AML-193 (cell line): Measurements from ENCODE around the gene B4GALNT3.

Experiments used
- DNase-seq, 2 experiments: peaks; one replicate each; lab custom pipeline; 2025; lab: John Stamatoyannopoulos, UW

The B4GALNT3 gene

GRCh38 chr12:593396-594270 lies 133.9 kb downstream of the B4GALNT3 start:
- peak in 1 of 2 experiments; percentile 8 for DNase-seq

- DNase-seq, result no peak
Measured at GRCh38 chr12:597926-598568, 138.3 kb downstream of the B4GALNT3 start.

DNA sequence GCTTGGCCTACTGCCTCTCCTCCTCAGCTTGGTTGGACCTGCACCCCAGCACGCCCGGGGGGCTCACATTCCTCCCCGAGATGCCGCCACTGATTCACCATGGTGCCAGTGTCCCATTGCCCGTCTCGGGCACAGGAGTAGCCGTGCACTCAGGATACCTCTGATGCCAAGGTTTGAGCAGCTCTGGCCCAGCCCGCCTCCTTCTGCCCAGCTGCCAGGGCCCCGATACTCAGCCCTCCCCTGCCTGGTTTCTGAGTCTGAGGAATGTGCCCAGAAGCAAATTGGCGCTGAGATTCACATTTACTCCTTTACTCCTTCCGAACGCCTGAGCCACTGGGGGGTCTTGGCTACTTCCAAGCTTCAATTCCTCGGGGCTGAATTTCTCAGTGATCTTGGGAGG lies 140.0 kb downstream of the B4GALNT3 start:
- no peak for DNase-seq

DNA sequence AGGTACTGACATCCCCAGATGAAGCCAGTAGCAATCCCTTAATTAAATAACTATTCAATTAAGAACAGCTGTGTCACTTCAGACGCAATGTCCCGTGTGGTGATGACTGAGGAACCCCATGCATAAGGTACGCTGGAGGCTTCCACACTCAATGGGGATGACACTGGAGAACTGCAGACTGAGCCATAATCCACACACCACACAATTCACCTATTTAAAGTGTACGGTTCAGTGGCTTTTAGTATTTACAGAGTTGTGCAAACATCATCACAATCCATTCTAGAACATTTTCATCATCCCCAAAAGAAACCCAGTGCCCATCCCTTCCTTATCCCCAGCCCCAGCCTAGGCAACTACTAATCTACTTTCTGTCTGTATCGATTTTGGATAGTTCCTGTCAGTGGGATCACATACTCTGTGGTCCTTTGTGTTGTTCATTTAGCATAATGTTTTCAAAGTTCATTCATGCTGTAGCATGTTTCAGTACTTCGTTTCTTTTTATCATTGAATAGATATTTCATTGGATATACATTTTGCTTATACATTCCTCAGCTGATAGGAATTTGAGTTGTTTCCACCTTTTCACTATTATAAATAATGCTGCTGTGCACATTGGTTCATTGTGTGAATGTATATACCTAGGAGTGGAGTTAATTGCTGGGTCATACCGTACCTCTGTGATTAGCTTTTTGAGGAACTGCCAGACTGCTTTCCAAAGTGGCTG lies 142.4 kb downstream of the B4GALNT3 start:
- DNase-seq, result no peak

GRCh38 chr12:602700-603068 lies 142.9 kb downstream of the B4GALNT3 start:
- no peak for DNase-seq

DNA sequence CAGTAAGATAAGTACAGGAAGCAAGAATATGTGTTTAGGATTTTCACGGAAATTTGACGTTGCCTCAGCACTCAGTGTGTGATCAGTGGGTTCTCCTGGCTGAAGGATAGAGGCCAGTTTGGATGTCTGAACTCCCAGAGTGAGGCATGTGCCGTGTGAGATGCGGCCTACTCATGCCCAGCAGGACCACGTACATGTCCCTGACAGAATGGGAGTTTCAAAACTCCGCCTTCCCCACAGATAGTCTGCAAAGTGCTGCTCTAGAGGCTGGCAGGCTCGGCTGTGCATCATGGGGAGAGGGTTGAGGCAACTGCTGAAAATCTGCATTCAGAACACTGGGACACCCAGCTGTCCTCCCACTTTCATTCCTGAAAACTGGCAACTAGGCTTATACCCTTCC lies 145.2 kb downstream of the B4GALNT3 start:
- DNase-seq, result no peak

DNA sequence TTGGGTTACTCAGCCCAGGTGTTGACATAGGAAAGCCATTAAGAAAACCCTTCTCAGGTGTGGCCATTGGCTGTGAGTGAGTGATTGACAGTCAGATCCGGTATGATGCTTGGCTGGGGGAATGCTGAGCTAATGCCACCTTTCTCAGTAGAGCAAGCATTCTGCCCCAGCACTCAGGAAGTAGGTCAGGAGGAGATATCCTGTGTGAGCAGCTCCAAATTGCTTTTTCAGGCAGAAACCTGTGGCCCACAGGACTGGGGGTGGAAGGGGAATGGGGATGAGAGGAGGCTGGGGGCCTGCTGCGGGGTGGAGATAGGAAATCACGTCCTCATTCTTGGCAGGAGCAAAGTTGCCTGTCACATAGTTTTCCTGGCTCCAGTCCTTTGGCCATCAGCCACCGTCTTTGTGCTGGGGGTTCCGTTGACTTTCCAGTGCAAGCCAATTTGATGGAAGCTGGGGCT lies 147.8 kb downstream of the B4GALNT3 start:
- DNase-seq, result no peak

DNA sequence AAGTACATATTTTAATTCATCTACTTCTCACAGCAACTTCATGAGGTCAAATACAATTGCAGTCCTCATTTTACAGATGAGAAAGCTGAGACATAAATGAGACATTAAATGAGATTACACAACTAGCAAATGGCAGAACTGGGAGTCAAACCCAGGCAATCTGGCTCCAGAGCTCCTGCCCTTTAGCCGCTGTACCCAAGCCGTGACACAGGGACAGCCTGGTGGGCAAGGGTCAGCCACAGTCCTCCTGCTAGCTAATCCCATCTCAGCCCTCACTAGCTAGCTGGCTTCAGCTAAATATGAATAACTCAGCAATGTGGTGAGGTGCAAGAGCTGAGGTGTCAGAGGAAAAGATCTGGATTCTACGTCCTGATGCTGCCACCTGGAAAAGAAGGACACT lies 148.7 kb downstream of the B4GALNT3 start:
- DNase-seq, result no peak

DNA sequence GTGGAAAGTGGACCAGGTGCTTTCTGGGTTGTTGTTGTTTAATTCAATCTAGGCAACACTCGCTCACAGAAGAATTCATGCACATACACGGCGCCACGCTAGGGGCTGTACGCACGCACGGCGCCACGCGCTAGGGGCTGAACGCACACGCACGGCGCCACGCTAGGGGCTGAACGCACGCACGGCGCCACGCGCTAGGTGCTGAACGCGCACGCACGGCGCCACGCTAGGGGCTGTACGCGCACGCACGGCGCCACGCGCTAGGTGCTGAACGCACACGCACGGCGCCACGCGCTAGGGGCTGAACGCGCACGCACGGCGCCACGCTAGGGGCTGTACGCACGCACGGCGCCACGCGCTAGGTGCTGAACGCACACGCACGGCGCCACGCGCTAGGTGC lies 149.2 kb downstream of the B4GALNT3 start:
- DNase-seq, result no peak

DNA sequence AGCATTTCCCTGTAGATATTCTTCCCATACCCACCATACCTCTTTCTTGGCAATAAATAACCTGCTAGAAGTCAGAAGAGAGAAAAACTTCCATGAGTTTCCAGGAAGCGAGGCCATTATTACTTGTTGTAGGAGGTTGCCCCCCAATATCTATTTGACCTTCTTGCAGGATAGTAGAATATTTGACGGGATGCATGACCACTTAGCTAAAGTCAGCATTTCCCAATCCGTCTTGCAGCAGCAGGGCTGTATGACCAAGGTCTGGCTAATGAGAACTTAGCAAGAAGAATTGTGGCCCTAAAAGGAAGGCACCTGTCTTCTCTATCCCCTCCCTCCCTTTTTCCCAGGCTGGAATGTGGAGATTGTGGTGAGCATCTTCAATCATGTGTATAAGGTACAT lies 152.0 kb downstream of the B4GALNT3 start:
- DNase-seq, result no peak

DNA sequence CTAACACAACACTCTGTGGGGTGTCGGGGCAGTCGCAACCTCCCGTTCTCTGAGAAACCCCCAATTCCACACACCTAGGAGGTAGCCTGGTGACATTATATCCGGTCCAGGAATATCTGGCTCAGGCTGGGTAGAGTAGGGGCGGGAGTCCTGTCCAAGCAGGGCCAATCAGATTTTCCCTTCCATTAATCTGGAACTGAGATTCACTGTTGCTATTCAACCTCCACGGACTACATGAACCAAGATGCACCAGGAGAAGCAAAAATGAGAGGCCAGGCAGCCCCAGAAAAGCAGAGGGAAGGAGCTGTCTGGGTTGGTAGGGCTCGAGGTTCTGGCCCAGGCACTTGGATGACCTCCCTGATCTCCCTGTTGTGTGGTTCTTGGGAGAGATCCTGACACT lies 152.6 kb downstream of the B4GALNT3 start:
- no peak for DNase-seq

DNA sequence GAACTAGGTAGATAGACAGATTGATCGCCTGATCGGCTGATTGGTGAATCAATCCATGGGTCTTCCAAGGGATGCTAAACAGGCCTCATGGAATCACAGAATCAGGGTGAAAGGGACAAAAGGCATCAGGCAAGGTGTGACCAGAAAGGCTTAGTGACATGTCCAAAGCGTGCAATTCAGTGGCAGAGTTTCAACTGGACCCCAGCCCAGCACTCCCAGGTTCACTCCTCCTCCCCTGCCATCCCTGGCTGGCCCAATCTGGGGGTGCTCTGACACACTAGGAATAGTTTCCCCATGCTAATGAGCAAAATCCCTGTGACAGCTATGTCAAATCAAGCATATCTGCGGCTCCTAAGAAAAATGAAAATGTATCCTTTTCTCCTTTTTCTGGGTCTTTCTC lies 153.1 kb downstream of the B4GALNT3 start:
- DNase-seq, result no peak
